HUES48 (cell line): ENCODE results near the gene CPSF4.

Experiments used
- H3K27ac ChIP-seq: one replicate; pipeline ENCODE4 v1.7.0; 2013; ENCODE audit warnings: low read depth, low read length, inconsistent platforms
- H3K27me3 ChIP-seq: 2 replicates; pipeline ENCODE4 v1.6.1; 2013; ENCODE audit warnings: mild to moderate bottlenecking, low read length; ENCODE audit not compliant: control insufficient read depth, insufficient read depth
- H3K36me3 ChIP-seq: 2 replicates; pipeline ENCODE4 v1.6.1; 2013; ENCODE audit warnings: low read length; ENCODE audit not compliant: control insufficient read depth, insufficient read depth
- H3K4me1 ChIP-seq: 2 replicates; pipeline ENCODE4 v1.6.1; 2013; ENCODE audit warnings: mild to moderate bottlenecking, low read length; ENCODE audit not compliant: control insufficient read depth, insufficient read depth
- H3K4me3 ChIP-seq: 2 replicates; pipeline ENCODE4 v1.5.1; 2013; ENCODE audit warnings: mild to moderate bottlenecking, low read depth, low read length
- H3K9ac ChIP-seq: 2 replicates; pipeline ENCODE4 v1.6.1; 2013; ENCODE audit warnings: mild to moderate bottlenecking, low read depth, low read length, moderate library complexity
- H3K9me3 ChIP-seq: 2 replicates; pipeline ENCODE4 v1.6.1; 2013; ENCODE audit warnings: low read length; ENCODE audit not compliant: control insufficient read depth, insufficient read depth

Gene CPSF4

DNA sequence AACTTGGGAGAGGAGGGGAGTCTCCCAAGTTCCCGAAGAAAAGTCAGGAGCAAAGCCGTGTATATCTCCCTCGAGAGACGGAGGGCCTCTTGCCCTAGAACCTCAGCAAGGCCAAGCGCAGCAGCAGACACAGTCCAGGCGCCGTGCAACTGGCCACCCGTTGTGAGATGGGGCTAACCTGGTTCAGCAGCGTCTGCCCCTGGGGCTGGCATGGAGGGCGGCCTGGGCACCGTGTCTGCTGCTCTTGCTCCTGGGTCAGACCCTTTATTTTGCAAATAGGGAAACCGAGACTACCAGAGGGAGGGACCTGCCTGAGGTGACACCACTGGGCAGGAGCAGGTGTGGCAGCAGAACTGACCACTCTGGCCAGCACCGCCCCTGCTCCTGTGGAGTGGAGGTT is 13.8 kb downstream of the CPSF4 start:
- Histone ChIP-seq H3K9ac (no peak overlapping the region), H3K27ac (no peak overlapping the region), H3K9me3 (no peaks in the 10 kb centered on the region), H3K4me3 (no peak overlapping the region), H3K27me3 (no peaks in the 10 kb centered on the region), H3K36me3 (peaks cover 99% of the 10 kb centered on the region), H3K4me1 (no peaks in the 10 kb centered on the region)

DNA sequence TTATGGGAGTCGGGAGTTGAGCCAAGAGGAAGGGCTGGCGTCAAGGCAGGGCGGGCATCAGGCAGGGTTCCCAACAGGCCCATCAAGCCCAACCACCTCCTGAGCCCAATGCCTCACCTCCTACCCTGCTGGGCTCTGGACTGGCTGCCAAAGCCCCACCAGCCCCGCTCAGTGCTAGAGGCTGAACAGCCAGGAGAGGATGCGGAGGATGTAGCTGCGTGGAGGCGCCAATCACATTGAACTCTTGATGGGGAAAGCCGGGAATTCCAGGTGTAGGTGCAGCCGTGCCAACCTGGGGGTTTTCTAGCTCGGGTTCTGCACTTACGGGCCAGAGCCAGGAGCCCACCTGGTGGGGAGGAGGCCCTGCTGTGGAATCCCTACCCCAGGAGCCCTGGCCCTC is 14.4 kb downstream of the CPSF4 start:
- no peak overlapping the region for H3K27ac ChIP-seq
- H3K4me1 ChIP-seq: no peaks in the 10 kb centered on the region
- peaks cover 99% of the 10 kb centered on the region for H3K36me3 ChIP-seq
- no peaks in the 10 kb centered on the region for H3K27me3 ChIP-seq
- H3K4me3 ChIP-seq: no peak overlapping the region
- no peaks in the 10 kb centered on the region for H3K9me3 ChIP-seq
- H3K9ac ChIP-seq: no peak overlapping the region

DNA sequence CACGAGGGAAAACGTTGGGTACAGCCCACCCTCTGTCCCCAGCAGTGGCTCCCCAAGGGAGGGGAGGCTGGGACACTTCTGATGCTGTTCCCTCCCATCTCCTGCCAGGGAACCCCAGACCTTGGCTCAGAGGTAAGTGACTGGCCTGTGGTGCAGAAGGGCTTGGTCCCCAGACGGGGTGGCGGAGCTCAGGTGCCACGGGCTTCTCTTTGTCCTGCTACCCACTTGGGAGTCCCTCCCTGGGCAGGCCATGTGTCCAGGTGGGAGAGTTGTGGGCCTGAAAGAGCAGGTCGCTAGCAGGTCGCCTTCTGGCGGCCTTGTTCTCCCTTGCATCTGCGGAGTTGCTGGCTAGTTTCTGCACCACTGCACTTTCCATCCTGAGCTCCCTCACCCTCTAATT is 17.1 kb downstream of the CPSF4 start:
- Histone ChIP-seq H3K27me3 (no peaks in the 10 kb centered on the region), H3K27ac (no peak overlapping the region), H3K36me3 (peaks cover 98% of the 10 kb centered on the region), H3K4me3 (no peak overlapping the region), H3K4me1 (no peaks in the 10 kb centered on the region), H3K9me3 (no peaks in the 10 kb centered on the region), H3K9ac (no peak overlapping the region)

DNA sequence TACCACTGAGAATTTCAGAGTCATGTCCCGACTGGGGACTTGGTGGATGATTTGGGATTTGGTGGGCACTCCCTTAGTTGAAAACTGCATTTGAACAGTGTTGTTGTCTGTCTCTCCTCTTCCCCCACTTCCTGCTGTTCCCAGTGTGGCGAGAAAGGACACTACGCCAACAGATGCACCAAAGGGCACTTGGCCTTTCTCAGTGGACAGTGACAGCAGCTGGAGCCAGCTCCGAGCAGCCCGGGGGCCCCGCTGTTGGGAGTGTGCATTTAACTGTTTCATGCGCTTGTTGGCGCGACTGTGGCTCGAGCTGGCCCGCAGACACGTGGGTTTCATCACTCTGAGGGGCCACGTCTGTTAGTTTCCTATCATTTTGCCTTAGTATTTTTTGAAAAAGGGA is 17.5 kb downstream of the CPSF4 start:
- Histone ChIP-seq H3K36me3 (peaks cover 94% of the 10 kb centered on the region), H3K9me3 (no peaks in the 10 kb centered on the region), H3K27ac (no peak overlapping the region)

DNA sequence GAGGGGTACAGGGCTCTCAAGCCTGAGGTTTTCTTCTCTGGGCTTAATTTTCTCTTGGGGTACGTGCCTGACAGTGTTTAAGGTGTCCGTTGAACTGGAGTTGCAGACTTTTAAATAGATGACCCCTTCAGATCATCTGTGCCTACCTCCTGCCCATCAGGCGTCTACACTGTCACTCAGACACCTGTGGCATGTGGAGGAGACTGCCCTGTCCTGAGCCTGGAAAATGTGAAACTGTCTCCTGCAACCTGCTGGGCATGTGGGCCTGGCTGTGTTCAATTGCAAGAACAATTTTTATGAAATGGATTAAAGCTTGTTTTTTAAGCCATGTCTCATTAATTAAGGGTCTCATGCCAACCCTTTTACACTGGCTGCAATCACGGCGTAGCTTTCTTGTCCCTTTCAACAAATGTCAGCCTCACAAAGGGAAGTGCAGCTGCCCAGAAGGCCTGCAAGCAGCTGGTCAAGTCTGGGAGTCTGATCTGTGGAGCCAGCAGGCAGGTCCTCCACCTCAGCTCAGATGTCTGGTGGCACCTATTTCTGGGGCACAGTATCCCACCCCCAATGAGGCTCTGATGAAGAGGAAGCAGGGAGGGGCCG is 18.4 kb downstream of the CPSF4 start:
- H3K36me3 ChIP-seq: peaks cover 88% of the 10 kb centered on the region
- no peaks in the 10 kb centered on the region for H3K9me3 ChIP-seq
- no peak overlapping the region for H3K27ac ChIP-seq
- H3K27me3 ChIP-seq: no peaks in the 10 kb centered on the region
- H3K4me3 ChIP-seq: no peak overlapping the region
- H3K9ac ChIP-seq: no peak overlapping the region
- no peaks in the 10 kb centered on the region for H3K4me1 ChIP-seq

More for the DNA sequence above, 17.5 kb downstream of the CPSF4 start:
- Histone ChIP-seq H3K4me3 (no peak overlapping the region), H3K27me3 (no peaks in the 10 kb centered on the region), H3K9ac (no peak overlapping the region), H3K4me1 (no peaks in the 10 kb centered on the region)

DNA sequence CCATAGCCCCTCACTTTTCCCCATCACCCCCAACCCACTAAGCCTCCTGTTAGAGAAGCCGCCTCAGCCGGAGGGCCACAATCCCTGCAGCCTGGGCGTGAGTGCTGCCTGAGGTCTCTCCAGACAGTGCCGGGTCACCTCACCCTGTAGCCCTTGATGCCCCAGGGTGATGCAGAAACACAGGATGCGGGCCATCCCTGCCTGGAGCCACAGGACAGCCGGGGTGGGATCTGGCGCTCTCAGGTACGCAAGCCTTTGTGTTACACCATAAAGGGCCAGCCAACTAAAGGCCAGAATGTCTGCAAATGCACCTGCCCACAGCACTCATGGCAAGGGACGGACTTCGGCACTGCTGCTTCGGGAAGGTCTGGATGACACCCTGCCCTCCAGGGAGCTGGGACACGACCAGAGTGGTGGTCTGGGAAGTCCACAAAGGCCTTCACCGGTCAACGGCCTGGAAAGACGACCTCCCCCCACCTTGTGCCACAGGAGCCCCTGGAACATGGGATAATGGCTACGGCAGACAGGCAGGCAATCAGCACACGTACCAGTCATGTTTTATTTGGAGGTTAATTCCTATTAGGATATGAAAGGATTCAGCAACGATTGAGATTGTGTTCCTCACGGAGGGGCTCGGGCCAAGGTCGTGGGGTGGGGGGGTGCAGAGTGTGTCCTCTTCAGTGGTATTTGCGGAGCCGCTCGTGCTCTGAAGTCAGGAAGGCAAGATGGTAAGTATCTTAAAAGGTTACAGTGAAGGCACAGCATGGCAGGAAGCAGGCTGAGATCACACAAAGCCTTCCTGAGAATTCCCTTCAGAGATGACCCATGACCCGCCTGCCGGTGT is 19.1 kb downstream of the CPSF4 start:
- Histone ChIP-seq H3K27me3 (no peaks in the 10 kb centered on the region), H3K9ac (no peak overlapping the region), H3K36me3 (peaks cover 85% of the 10 kb centered on the region), H3K27ac (peak overlapping the region; percentile 35), H3K4me3 (no peak overlapping the region), H3K4me1 (no peaks in the 10 kb centered on the region), H3K9me3 (no peaks in the 10 kb centered on the region)

DNA sequence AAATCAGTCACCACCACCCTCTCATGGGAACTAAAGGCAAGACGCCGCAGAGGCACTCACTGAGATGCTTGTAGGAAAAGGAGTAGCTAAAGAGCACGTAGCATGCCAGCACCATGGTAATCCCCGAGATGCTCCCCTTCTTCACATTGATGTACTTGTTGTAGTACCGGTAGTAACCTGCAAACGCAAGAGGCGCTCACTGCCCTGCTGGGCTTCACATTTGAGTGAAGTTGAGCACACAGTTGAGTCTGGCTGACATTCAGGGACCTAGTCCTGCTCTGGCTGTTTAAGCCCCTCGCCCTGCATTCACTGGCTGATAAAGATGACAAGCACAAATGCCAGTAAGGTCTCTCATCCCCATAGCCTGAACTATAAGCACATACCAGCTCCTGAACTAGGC is 20.3 kb downstream of the CPSF4 start:
- Histone ChIP-seq H3K27ac (no peak overlapping the region), H3K4me3 (no peak overlapping the region), H3K9me3 (no peaks in the 10 kb centered on the region), H3K27me3 (no peaks in the 10 kb centered on the region), H3K4me1 (no peaks in the 10 kb centered on the region), H3K36me3 (peaks cover 83% of the 10 kb centered on the region), H3K9ac (no peak overlapping the region)

DNA sequence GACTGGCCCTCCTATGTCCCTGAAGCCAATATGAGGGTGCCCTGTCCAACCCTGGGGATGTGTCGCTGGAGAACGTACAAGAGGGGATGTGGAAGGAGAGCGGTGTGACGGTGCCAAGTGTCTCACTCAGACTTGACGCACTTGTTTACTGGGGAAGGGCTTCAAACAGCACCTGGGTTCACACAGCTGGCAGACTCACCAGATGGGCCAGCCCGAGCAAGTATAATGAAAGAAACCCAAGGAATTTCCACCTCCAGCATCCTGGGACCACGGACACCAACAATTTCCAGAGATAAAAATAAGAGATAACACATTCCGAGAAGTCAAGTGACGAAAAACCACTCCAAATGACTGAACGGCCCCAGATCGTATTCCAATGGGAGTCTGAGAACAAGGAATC is 21.9 kb downstream of the CPSF4 start:
- Histone ChIP-seq H3K27me3 (no peaks in the 10 kb centered on the region), H3K4me3 (no peak overlapping the region), H3K9me3 (no peaks in the 10 kb centered on the region), H3K9ac (no peak overlapping the region), H3K36me3 (peaks cover 68% of the 10 kb centered on the region), H3K4me1 (no peaks in the 10 kb centered on the region), H3K27ac (no peak overlapping the region)

DNA sequence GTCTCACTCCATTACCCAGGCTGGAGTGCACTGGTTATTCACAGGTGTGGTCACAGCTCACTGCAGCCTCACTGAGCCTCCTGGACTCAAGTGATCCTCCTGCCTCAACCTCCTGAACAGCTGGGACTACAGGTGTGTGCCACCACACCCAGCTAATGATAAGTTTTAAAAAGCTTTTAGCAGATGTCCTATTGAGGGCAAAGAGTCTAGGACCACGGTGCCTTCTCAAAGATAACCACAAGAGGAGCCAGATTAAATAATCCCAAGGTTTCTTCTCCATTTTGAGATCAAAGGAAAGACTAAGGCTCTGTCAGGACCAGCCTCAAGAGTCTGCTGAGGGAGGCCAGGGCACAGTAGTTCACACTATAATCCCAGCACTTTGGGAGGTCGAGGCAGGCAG is 22.5 kb downstream of the CPSF4 start:
- H3K9ac ChIP-seq: no peak overlapping the region
- H3K9me3 ChIP-seq: no peaks in the 10 kb centered on the region
- peaks cover 62% of the 10 kb centered on the region for H3K36me3 ChIP-seq

DNA sequence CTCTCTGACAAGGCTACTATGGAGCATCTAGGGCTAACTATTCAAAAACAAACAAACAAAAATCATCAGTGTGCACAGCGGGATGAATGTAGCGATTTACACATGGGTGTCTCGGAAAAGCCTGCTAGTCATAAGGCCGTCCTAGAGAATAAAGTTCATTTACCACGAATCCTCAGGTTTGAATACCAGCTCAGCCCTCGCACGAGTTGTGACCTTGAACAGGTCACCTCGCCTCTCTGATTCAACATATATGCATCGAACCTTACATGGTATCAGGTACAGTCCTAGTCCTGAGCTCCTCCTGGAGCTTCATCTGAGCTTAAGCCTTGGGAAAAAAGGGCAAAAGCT is 26.7 kb downstream of the CPSF4 start:
- H3K4me3 ChIP-seq: peak overlapping the region; percentile 97
- H3K27ac ChIP-seq: peak overlapping the region; percentile 96
- no peaks in the 10 kb centered on the region for H3K27me3 ChIP-seq
- H3K4me1 ChIP-seq: no peaks in the 10 kb centered on the region
- peak overlapping the region; percentile 97 for H3K9ac ChIP-seq
- H3K36me3 ChIP-seq: peaks cover 21% of the 10 kb centered on the region
- H3K9me3 ChIP-seq: no peaks in the 10 kb centered on the region

More for the DNA sequence above, 22.5 kb downstream of the CPSF4 start:
- Histone ChIP-seq H3K27me3 (no peaks in the 10 kb centered on the region), H3K4me1 (no peaks in the 10 kb centered on the region), H3K4me3 (no peak overlapping the region), H3K27ac (no peak overlapping the region)

DNA sequence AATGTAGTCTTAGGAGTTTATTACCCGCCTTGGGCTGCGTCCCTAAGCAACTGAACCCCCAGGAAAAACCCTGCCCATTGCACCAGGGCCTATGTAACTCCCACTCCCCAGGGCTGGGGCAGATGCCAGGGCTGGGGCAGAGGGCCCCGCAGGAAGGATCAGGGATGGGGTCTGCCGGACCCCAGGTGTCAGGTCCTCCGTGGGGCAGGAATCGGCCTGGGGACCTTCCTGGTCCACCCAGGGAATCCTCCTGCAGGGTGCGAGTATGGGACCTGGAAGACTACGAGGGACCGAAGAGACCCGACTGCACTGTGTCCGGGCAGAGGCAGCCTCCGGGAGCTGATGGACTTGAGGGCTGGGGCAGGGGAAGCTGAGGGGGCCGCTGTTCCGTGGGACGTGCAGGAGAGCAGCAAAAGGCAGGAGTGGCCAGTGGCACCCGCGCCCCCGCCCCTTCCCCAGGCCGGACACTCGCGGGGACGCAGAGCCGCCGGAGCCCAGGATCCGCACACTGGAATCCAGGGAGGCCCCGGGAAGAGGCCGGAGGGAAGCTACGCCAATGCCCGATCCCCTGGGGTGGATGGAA is 29.7 kb downstream of the CPSF4 start:
- Histone ChIP-seq H3K9me3 (no peaks in the 10 kb centered on the region), H3K27me3 (no peaks in the 10 kb centered on the region), H3K27ac (no peak overlapping the region), H3K4me1 (no peaks in the 10 kb centered on the region), H3K36me3 (peaks cover 6% of the 10 kb centered on the region), H3K4me3 (no peak overlapping the region), H3K9ac (no peak overlapping the region)
